Esophagus muscularis mucosa (tissue), 4 donors: ENCODE data around the gene MMGT1. TPM values are rescaled to one million over a fixed set of nuclear protein-coding genes. Genes with fewer than 3 reads are reported as not detected.
"Not testable (repeated sequence)": the region's sequence is repeated elsewhere in the genome, so short reads cannot be mapped to it uniquely, and the experiment has no call there.

Experiments used
- DNase-seq: peaks from one replicate; pipeline ENCODE4 v3.0.0-alpha.2; 2017; ENCODE audit errors: extremely low spot score
- H3K27ac ChIP-seq, 4 donors: fragments of 200-600 bp; sonication (generic); replicated peaks in 1 of 4; 1 replicate in 3 of 4; 2 replicates in 1 of 4; pipeline ENCODE4 v1.5.1; 2016 to 2019; ENCODE audit warnings: mild to moderate bottlenecking in 1 of 4
- H3K27me3 ChIP-seq, 4 donors: fragments of 200-600 bp; sonication (generic); one replicate each; pipeline versions ENCODE4 v1.5.1 to v1.6.0; 2016 to 2019
- H3K36me3 ChIP-seq, 4 donors: fragments of 200-600 bp; sonication (generic); one replicate each; pipeline ENCODE4 v1.5.1; 2016 to 2019
- H3K4me1 ChIP-seq, 4 donors: fragments of 200-600 bp; sonication (generic); one replicate each; pipeline ENCODE4 v1.5.1; 2016 to 2019
- H3K4me3 ChIP-seq, 4 donors: fragments of 200-600 bp; sonication (generic); 1 replicate in 2 of 4; 2 replicates in 2 of 4; pipeline ENCODE4 v1.5.1; 2016 to 2019; ENCODE audit warnings: mild to moderate bottlenecking in 4 of 4, moderate library complexity in 1 of 4
- H3K9me3 ChIP-seq, 4 donors: fragments of 200-600 bp; sonication (generic); 1 replicate in 3 of 4; 2 replicates in 1 of 4; pipeline ENCODE4 v1.5.1; 2016 to 2019
- CTCF ChIP-seq, 3 experiments: fragments of 200-600 bp in 2 of 3; fragments of 450-650 bp in 1 of 3; sonication (generic) in 2 of 3; IDR thresholded peaks; one replicate each; pipeline ENCODE4 v1.5.1; 2017 to 2019; ENCODE audit warnings: antibody characterized with exemption in 3 of 3, mild to moderate bottlenecking in 2 of 3, moderate library complexity in 1 of 3
- EP300 ChIP-seq: sonication (generic); formaldehyde crosslinking; IDR thresholded peaks from one replicate; pipeline ENCODE4 v1.6.1; 2017; ENCODE audit warnings: antibody characterized with exemption
- POLR2A ChIP-seq: fragments of 450-650 bp; IDR thresholded peaks from one replicate; pipeline ENCODE4 v1.6.1; 2017; ENCODE audit warnings: antibody characterized with exemption, moderate library complexity, mild to moderate bottlenecking, low read depth
- POLR2AphosphoS5 ChIP-seq, 2 donors: sonication (generic); formaldehyde crosslinking; IDR thresholded peaks; one replicate each; pipeline ENCODE4 v1.6.1; 2017; ENCODE audit warnings: antibody characterized with exemption in 2 of 2
- WGBS: methylation state at CpG from one replicate; pipeline ENCODE4 v1.1.5; 2018; 5-methylcytosine and 5-hydroxymethylcytosine counted together
- intact Hi-C: fragments of 100-400 bp; cut with DNase I; formaldehyde crosslinking; loops from one replicate; pipeline ENCODE4 v1.15.1; 2023
- total RNA-seq, 4 donors: library from RNA; depleted of rRNA; stranded (reverse); fragments of >200 nt; gene quantifications; one replicate each; pipeline versions ENCODE4 v1.1.0 to v1.2.1, GENCODE V29; 2016

The MMGT1 gene
- total RNA-seq, 4 donors from 2014 or later, result 29.0 to 37.8 (median 35.3) TPM

- no peak for DNase-seq
- Histone ChIP-seq H3K27ac (no peak overlapping the region), H3K36me3 (no peaks in the 10 kb centered on the region), H3K4me3 (no peak overlapping the region), H3K4me1 (no peaks in the 10 kb centered on the region), H3K27me3 (no peaks in the 10 kb centered on the region), H3K9me3 (no peaks in the 10 kb centered on the region)
- WGBS, result 36% methylated on average over 2 of the region's 2 CpGs
- intact Hi-C loops, result no loop called here
- TF ChIP-seq POLR2A, result no peak
- TF ChIP-seq EP300, result no peak
- no peak for TF ChIP-seq CTCF (IDR thresholded peaks at IDR 0.05)
- no peak for TF ChIP-seq POLR2AphosphoS5 (IDR thresholded peaks at IDR 0.05)
Observed at GRCh38 chrX:135927897-135928296, 45.9 kb downstream of the MMGT1 start.

- no peaks in the 10 kb centered on the region for H3K27me3 ChIP-seq
- H3K4me3 ChIP-seq, result no peak overlapping the region
- intact Hi-C loops, result no loop called here
- DNase-seq, result no peak
- no peaks in the 10 kb centered on the region for H3K36me3 ChIP-seq
- no peak for TF ChIP-seq POLR2A
- no peak for TF ChIP-seq EP300
- TF ChIP-seq POLR2AphosphoS5 (IDR thresholded peaks at IDR 0.05), result no peak
- TF ChIP-seq CTCF (IDR thresholded peaks at IDR 0.05), result no peak
- H3K9me3 ChIP-seq, result no peaks in the 10 kb centered on the region
- H3K4me1 ChIP-seq, result no peaks in the 10 kb centered on the region
- 56% methylated on average over 5 of the region's 5 CpGs for WGBS
- H3K27ac ChIP-seq, result no peak overlapping the region
Observed at GRCh38 chrX:135923353-135923752, 50.4 kb downstream of the MMGT1 start.

GRCh38 chrX:135920516-135920915 is 53.3 kb downstream of the MMGT1 start:
- 50% methylated on average over 1 of the region's 1 CpG for WGBS

GRCh38 chrX:135914404-135914803 is 59.4 kb downstream of the MMGT1 start:
- WGBS, result 83% methylated on average over 5 of the region's 5 CpGs
- Histone ChIP-seq H3K27ac (no peak overlapping the region), H3K4me1 (no peaks in the 10 kb centered on the region), H3K4me3 (no peak overlapping the region), H3K36me3 (no peaks in the 10 kb centered on the region), H3K9me3 (no peaks in the 10 kb centered on the region), H3K27me3 (no peaks in the 10 kb centered on the region)
- intact Hi-C loops, result no loop called here
- no peak for DNase-seq
- no peak for TF ChIP-seq POLR2A

More at GRCh38 chrX:135920516-135920915, 53.3 kb downstream of the MMGT1 start:
- H3K4me1 ChIP-seq, H3K27ac ChIP-seq, intact Hi-C loops, H3K4me3 ChIP-seq, H3K9me3 ChIP-seq, DNase-seq, H3K36me3 ChIP-seq, H3K27me3 ChIP-seq: not testable (repeated sequence)

Other genes starting within 250 kb of the MMGT1 start
- gene CT45A3, start 205.8 kb downstream of the MMGT1 start, total RNA-seq, result not detected
- not detected for gene CT45A5, start 188.5 kb downstream of the MMGT1 start, total RNA-seq
- not detected for gene CT45A6, start 171.2 kb downstream of the MMGT1 start, total RNA-seq
- not detected for gene CT45A2, start 154.0 kb downstream of the MMGT1 start, total RNA-seq
- not detected for gene CT45A7, start 136.7 kb downstream of the MMGT1 start, total RNA-seq
- not detected for gene CT45A8, start 119.5 kb downstream of the MMGT1 start, total RNA-seq
- not detected for gene CT45A9, start 102.2 kb downstream of the MMGT1 start, total RNA-seq
- gene CT45A10, start 80.5 kb downstream of the MMGT1 start, total RNA-seq, result not detected
- gene SAGE1, start 80.3 kb downstream of the MMGT1 start, total RNA-seq, result not detected
- gene SLC9A6, start 11.4 kb upstream of the MMGT1 start, total RNA-seq, result 10 to 100 TPM; 12.9 to 17.4 (median 13.7) TPM
- 1,000 to 10,000 TPM; 2,189 to 3,092 (median 2,823) TPM for gene FHL1, start 173.5 kb upstream of the MMGT1 start, total RNA-seq